Calu3 (cell line): ENCODE measurements around the gene C16orf87. TPM values are rescaled to one million over a fixed set of nuclear protein-coding genes. Genes with fewer than 3 reads are reported as not detected.

Experiments used
- BruUV-seq: library from RNA; stranded (reverse); fragments of 400-500 nt; replicated peaks from 2 replicates; lab custom pipeline; 2021; lab: Mats Ljungman, UMichigan
- CTCF ChIA-PET: fragments of 300-600 bp; sonication (Branson Sonifier 250); formaldehyde crosslinking; loops from one replicate; lab custom pipeline; 2022; ENCODE audit warnings: antibody characterized with exemption; lab: Charles Lee
- DNase-seq: peaks from one replicate; pipeline ENCODE4 v3.0.0; 2022
- H3K27ac Mint-ChIP-seq: one replicate; pipeline ENCODE4 v1.8.0; 2022; ENCODE audit warnings: mixed read lengths; ENCODE audit not compliant: unreplicated experiment
- H3K27me3 Mint-ChIP-seq: one replicate; pipeline ENCODE4 v1.8.0; 2022; ENCODE audit warnings: mixed read lengths; ENCODE audit not compliant: unreplicated experiment
- H3K36me3 Mint-ChIP-seq: one replicate; pipeline ENCODE4 v1.8.0; 2022; ENCODE audit warnings: mild to moderate bottlenecking, moderate library complexity, mixed read lengths; ENCODE audit not compliant: insufficient read depth, unreplicated experiment
- H3K4me1 Mint-ChIP-seq: one replicate; pipeline ENCODE4 v1.8.0; 2022; ENCODE audit warnings: mild to moderate bottlenecking, low read depth, mixed read lengths; ENCODE audit not compliant: unreplicated experiment
- H3K4me3 Mint-ChIP-seq: one replicate; pipeline ENCODE4 v1.8.0; 2022; ENCODE audit warnings: mild to moderate bottlenecking, low read depth, moderate library complexity, mixed read lengths; ENCODE audit not compliant: unreplicated experiment
- H3K9me3 Mint-ChIP-seq: one replicate; pipeline ENCODE4 v1.8.0; 2022; ENCODE audit warnings: low read depth, mixed read lengths; ENCODE audit not compliant: unreplicated experiment
- intact Hi-C: fragments of 100-400 bp; cut with micrococcal nuclease; formaldehyde crosslinking; loops from one replicate; pipeline ENCODE4 v1.10.0; 2022; ENCODE audit not compliant: unreplicated experiment
- total RNA-seq: library from RNA; stranded (reverse); gene quantifications from 2 replicates; pipeline ENCODE4 v1.2.3, GENCODE V29; 2022
- TF ChIP-seq, protein P1 (sequence below): fragments of 200-600 bp; IDR thresholded peaks from one replicate; pipeline ENCODE4 v1.8.0; 2022; ENCODE audit warnings: antibody characterized with exemption; ENCODE audit not compliant: unreplicated experiment

C16orf87 gene
- total RNA-seq, 1 experiment from 2014 or later = 11.6 TPM

- DNase-seq = no peak
- no peak overlapping the region for H3K4me3 Mint-ChIP-seq
- TF ChIP-seq, protein P1, sequence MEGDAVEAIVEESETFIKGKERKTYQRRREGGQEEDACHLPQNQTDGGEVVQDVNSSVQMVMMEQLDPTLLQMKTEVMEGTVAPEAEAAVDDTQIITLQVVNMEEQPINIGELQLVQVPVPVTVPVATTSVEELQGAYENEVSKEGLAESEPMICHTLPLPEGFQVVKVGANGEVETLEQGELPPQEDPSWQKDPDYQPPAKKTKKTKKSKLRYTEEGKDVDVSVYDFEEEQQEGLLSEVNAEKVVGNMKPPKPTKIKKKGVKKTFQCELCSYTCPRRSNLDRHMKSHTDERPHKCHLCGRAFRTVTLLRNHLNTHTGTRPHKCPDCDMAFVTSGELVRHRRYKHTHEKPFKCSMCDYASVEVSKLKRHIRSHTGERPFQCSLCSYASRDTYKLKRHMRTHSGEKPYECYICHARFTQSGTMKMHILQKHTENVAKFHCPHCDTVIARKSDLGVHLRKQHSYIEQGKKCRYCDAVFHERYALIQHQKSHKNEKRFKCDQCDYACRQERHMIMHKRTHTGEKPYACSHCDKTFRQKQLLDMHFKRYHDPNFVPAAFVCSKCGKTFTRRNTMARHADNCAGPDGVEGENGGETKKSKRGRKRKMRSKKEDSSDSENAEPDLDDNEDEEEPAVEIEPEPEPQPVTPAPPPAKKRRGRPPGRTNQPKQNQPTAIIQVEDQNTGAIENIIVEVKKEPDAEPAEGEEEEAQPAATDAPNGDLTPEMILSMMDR = no peak
- CTCF ChIA-PET = no interaction called here
- H3K27ac Mint-ChIP-seq = no peak overlapping the region
- peaks cover 12% of the 10 kb centered on the region for H3K4me1 Mint-ChIP-seq
- H3K27me3 Mint-ChIP-seq = no peaks in the 10 kb centered on the region
- intact Hi-C loops = no loop called here
- H3K36me3 Mint-ChIP-seq = no peaks in the 10 kb centered on the region
- H3K9me3 Mint-ChIP-seq = peaks cover 11% of the 10 kb centered on the region
- no TSS peak for BruUV-seq
Observed at GRCh38 chr16:46817961-46818360, 13.0 kb downstream of the C16orf87 start.

GRCh38 chr16:46814790-46815189 lies 16.2 kb downstream of the C16orf87 start:
- H3K4me3 Mint-ChIP-seq = no peak overlapping the region
- intact Hi-C loops = no loop called here
- DNase-seq = no peak
- TF ChIP-seq, protein P1 = no peak
- H3K27ac Mint-ChIP-seq = no peak overlapping the region
- H3K4me1 Mint-ChIP-seq = peaks cover 18% of the 10 kb centered on the region
- no peaks in the 10 kb centered on the region for H3K27me3 Mint-ChIP-seq
- no peaks in the 10 kb centered on the region for H3K36me3 Mint-ChIP-seq
- no TSS peak for BruUV-seq
- CTCF ChIA-PET = no interaction called here
- peaks cover 11% of the 10 kb centered on the region for H3K9me3 Mint-ChIP-seq

GRCh38 chr16:46813611-46814010 lies 17.4 kb downstream of the C16orf87 start:
- Mint-ChIP-seq H3K27me3 (no peaks in the 10 kb centered on the region), H3K9me3 (peaks cover 11% of the 10 kb centered on the region), H3K4me3 (no peak overlapping the region), H3K36me3 (no peaks in the 10 kb centered on the region), H3K27ac (no peak overlapping the region), H3K4me1 (peaks cover 18% of the 10 kb centered on the region)
- BruUV-seq = no TSS peak
- no peak for DNase-seq
- TF ChIP-seq, protein P1 = no peak
- intact Hi-C loops = no loop called here
- CTCF ChIA-PET = interaction anchor here (0.5 to 0.7 kb wide), 3 partner anchors 16 to 454 kb away, joined by 3 to 9 read pairs (median 3); no protein-coding TSS in a partner anchor

DNA sequence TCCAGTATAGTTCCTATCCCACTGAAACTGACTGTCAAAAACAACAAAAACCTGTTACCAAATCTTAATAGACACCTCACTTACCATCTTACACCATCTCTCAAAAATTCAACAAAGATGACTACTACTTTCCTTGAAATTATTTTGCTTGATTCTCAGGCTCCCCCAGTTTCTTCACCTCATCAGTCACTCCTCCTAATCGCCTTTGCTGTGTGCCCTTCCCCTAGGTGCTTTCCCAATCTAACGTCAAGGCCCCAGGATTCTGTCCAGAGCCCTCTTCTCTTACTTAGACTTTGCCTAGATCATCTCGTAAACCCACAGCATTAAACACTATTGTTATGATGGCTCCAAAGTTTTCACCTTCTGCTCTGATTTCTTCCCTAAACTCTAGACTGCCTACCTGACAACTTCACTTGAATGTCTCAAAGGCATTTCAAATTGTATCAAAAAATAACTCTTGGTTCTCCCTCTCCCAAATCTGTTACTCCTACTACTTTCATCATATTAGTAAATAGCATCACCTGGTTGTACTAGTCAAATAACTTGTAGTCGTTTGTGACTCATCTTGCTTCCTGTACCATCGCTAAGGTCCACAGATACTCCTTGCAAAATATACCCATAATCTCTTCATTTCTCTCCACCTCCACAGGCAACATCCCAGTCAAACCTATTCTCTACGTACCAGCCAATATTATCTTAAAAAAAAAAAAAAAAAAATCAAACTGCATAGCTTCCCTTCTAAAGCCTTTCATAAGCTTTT lies 18.0 kb downstream of the C16orf87 start:
- intact Hi-C loops = no loop called here
- H3K9me3 Mint-ChIP-seq = peaks cover 11% of the 10 kb centered on the region
- CTCF ChIA-PET = interaction anchor here (0.5 to 0.7 kb wide), 2 partner anchors 28 to 454 kb away, joined by 3 read pairs; no protein-coding TSS in a partner anchor
- peaks cover 18% of the 10 kb centered on the region for H3K4me1 Mint-ChIP-seq
- BruUV-seq = no TSS peak
- H3K4me3 Mint-ChIP-seq = no peak overlapping the region
- DNase-seq = no peak
- no peak overlapping the region for H3K27ac Mint-ChIP-seq
- H3K36me3 Mint-ChIP-seq = no peaks in the 10 kb centered on the region
- H3K27me3 Mint-ChIP-seq = no peaks in the 10 kb centered on the region
- TF ChIP-seq, protein P1 = no peak
